Stimulated activated CD8-positive, alpha-beta memory T cell treated with anti-CD3 and anti-CD28 coated beads, Interleukin-12 subunit alpha, Interleukin-12 subunit beta, amount 100 ng/mL, for 4 hours (primary cell): Measurements from ENCODE around the gene P2RY8.
"Not testable (repeated sequence)": the region's sequence is repeated elsewhere in the genome, so short reads cannot be mapped to it uniquely, and the experiment has no call there.

Experiments
- DNase-seq: peaks from one replicate; pipeline ENCODE4 v3.0.0-alpha.2; 2020; ENCODE audit warnings: low read depth

The P2RY8 gene

GRCh38 chrX:1537031-1537715, at the start of gene P2RY8:
P2RY8 (minus strand) TSS chrX:1537185; CDS start chrX:1466558, 70,627 bp downstream.
- DNase-seq = peak; percentile 61

GRCh38 chrX:1584237-1585011, 47.4 kb upstream of the P2RY8 start:
- no peak for DNase-seq

- DNase-seq = no peak
Observed at GRCh38 chrX:1582686-1583437, 45.9 kb upstream of the P2RY8 start.

- DNase-seq = peak; percentile 26
Observed at GRCh38 chrX:1581132-1581531, 44.1 kb upstream of the P2RY8 start.

GRCh38 chrX:1578511-1579173, 41.7 kb upstream of the P2RY8 start:
- no peak for DNase-seq

GRCh38 chrX:1577845-1578244, 40.9 kb upstream of the P2RY8 start:
- DNase-seq = no peak

GRCh38 chrX:1576201-1576992, 39.4 kb upstream of the P2RY8 start:
- DNase-seq = no peak

GRCh38 chrX:1574181-1574580, 37.2 kb upstream of the P2RY8 start:
- DNase-seq = not testable (repeated sequence)

- DNase-seq = no peak
Observed at GRCh38 chrX:1564750-1565683, 28.0 kb upstream of the P2RY8 start.

GRCh38 chrX:1564077-1564476, 27.1 kb upstream of the P2RY8 start:
- not testable (repeated sequence) for DNase-seq

- DNase-seq = no peak
Observed at GRCh38 chrX:1561164-1561563, 24.2 kb upstream of the P2RY8 start.

- no peak for DNase-seq
Observed at GRCh38 chrX:1558761-1559468, 21.9 kb upstream of the P2RY8 start.

GRCh38 chrX:1557442-1557841, 20.5 kb upstream of the P2RY8 start:
- not testable (repeated sequence) for DNase-seq

GRCh38 chrX:1555370-1555769, 18.4 kb upstream of the P2RY8 start:
- no peak for DNase-seq

- no peak for DNase-seq
Observed at GRCh38 chrX:1554469-1555210, 17.7 kb upstream of the P2RY8 start.

GRCh38 chrX:1551959-1552546, 15.1 kb upstream of the P2RY8 start:
- DNase-seq = no peak

GRCh38 chrX:1546691-1547251, 9.8 kb upstream of the P2RY8 start:
- no peak for DNase-seq

- no peak for DNase-seq
Observed at GRCh38 chrX:1545776-1546408, 8.9 kb upstream of the P2RY8 start.
